GM12878 (cell line): ENCODE results near the gene DNAH3.
"Not testable (repeated sequence)": the region's sequence is repeated elsewhere in the genome, so short reads cannot be mapped to it uniquely, and the experiment has no call there.

ENCODE experiments used
- POLR2A ChIP-seq: IDR thresholded peaks from 2 replicates; pipeline ENCODE4 v1.6.1; 2011; ENCODE audit warnings: low read depth, mild to moderate bottlenecking, low read length
- SIN3A ChIP-seq: IDR thresholded peaks from 2 replicates; pipeline ENCODE4 v1.6.1; 2012; ENCODE audit warnings: low read depth, low read length, improper control_type of control experiment
- SUPT20H ChIP-seq: IDR thresholded peaks from 2 replicates; pipeline ENCODE4 v1.6.1; 2011; ENCODE audit warnings: low read depth, mild to moderate bottlenecking, low read length, moderate library complexity, borderline replicate concordance; ENCODE audit not compliant: control insufficient read depth
- ZZZ3 ChIP-seq: IDR thresholded peaks from 2 replicates; pipeline ENCODE4 v1.6.1; 2011; ENCODE audit warnings: low read depth; ENCODE audit not compliant: control insufficient read depth, insufficient read length
- TF ChIP-seq, protein P1 (sequence below), 3 experiments: IDR thresholded peaks in 2 of 3; conservative IDR thresholded peaks in 1 of 3; 2 replicates each; pipeline ENCODE4 v1.5.1; 2011; ENCODE audit warnings: low read depth in 3 of 3, low read length in 3 of 3, mild to moderate bottlenecking in 3 of 3, control low read depth in 2 of 3, moderate library complexity in 2 of 3, inconsistent platforms in 1 of 3, mixed read lengths in 1 of 3; ENCODE audit not compliant: control insufficient read depth in 2 of 3, insufficient read depth in 1 of 3; ENCODE audit errors: extremely low read depth in 1 of 3
- TF ChIP-seq, protein P2 (sequence below): IDR thresholded peaks from 2 replicates; pipeline ENCODE4 v1.6.1; 2012; ENCODE audit warnings: mild to moderate bottlenecking, low read depth, low read length
- TF ChIP-seq, protein P3 (sequence below): IDR thresholded peaks from 2 replicates; pipeline ENCODE4 v1.6.1; 2011; ENCODE audit warnings: low read depth, mild to moderate bottlenecking, low read length, moderate library complexity, borderline replicate concordance; ENCODE audit errors: extremely low read depth

DNA sequence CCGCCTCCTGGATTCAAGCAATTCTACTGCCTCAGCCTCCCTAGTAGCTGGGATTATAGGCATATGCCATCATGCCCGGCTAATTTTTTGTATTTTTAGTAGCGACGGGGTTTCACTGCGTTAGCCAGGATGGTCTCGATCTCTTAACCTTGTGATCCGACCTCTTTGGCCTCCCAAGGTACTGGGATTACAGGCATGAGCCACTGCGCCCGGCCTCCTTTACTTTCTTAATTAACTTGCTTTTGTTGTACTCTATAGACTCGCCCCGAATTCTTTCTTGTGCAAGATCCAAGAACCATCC is 205.1 kb downstream of the DNAH3 start:
- TF ChIP-seq, protein P1, sequence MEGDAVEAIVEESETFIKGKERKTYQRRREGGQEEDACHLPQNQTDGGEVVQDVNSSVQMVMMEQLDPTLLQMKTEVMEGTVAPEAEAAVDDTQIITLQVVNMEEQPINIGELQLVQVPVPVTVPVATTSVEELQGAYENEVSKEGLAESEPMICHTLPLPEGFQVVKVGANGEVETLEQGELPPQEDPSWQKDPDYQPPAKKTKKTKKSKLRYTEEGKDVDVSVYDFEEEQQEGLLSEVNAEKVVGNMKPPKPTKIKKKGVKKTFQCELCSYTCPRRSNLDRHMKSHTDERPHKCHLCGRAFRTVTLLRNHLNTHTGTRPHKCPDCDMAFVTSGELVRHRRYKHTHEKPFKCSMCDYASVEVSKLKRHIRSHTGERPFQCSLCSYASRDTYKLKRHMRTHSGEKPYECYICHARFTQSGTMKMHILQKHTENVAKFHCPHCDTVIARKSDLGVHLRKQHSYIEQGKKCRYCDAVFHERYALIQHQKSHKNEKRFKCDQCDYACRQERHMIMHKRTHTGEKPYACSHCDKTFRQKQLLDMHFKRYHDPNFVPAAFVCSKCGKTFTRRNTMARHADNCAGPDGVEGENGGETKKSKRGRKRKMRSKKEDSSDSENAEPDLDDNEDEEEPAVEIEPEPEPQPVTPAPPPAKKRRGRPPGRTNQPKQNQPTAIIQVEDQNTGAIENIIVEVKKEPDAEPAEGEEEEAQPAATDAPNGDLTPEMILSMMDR (IDR thresholded peaks at IDR 0.05 in 2 of 3, conservative IDR thresholded peaks at IDR 0.05 in 1 of 3; ENCODE audit: control insufficient read depth in 2 of 3, extremely low read depth in 1 of 3, insufficient read depth in 1 of 3, low read depth in 3 of 3, low read length in 3 of 3) = not testable (repeated sequence)
- TF ChIP-seq ZZZ3, POLR2A, SUPT20H, SIN3A: not testable (repeated sequence)
- TF ChIP-seq, protein P2, sequence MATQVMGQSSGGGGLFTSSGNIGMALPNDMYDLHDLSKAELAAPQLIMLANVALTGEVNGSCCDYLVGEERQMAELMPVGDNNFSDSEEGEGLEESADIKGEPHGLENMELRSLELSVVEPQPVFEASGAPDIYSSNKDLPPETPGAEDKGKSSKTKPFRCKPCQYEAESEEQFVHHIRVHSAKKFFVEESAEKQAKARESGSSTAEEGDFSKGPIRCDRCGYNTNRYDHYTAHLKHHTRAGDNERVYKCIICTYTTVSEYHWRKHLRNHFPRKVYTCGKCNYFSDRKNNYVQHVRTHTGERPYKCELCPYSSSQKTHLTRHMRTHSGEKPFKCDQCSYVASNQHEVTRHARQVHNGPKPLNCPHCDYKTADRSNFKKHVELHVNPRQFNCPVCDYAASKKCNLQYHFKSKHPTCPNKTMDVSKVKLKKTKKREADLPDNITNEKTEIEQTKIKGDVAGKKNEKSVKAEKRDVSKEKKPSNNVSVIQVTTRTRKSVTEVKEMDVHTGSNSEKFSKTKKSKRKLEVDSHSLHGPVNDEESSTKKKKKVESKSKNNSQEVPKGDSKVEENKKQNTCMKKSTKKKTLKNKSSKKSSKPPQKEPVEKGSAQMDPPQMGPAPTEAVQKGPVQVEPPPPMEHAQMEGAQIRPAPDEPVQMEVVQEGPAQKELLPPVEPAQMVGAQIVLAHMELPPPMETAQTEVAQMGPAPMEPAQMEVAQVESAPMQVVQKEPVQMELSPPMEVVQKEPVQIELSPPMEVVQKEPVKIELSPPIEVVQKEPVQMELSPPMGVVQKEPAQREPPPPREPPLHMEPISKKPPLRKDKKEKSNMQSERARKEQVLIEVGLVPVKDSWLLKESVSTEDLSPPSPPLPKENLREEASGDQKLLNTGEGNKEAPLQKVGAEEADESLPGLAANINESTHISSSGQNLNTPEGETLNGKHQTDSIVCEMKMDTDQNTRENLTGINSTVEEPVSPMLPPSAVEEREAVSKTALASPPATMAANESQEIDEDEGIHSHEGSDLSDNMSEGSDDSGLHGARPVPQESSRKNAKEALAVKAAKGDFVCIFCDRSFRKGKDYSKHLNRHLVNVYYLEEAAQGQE = not testable (repeated sequence)
- TF ChIP-seq, protein P3, sequence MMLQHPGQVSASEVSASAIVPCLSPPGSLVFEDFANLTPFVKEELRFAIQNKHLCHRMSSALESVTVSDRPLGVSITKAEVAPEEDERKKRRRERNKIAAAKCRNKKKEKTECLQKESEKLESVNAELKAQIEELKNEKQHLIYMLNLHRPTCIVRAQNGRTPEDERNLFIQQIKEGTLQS = not testable (repeated sequence)
